ENCODE results near the gene PCSK7. TPM values are rescaled to one million over a fixed set of nuclear protein-coding genes. Genes with fewer than 3 reads are reported as not detected.

Gene PCSK7
- total RNA-seq, 1 experiment from 2014 or later, result 50.7 TPM

GRCh38 chr11:117182551-117182935 lies 49.3 kb downstream of the PCSK7 start:
- TF ChIP-seq, protein P1, sequence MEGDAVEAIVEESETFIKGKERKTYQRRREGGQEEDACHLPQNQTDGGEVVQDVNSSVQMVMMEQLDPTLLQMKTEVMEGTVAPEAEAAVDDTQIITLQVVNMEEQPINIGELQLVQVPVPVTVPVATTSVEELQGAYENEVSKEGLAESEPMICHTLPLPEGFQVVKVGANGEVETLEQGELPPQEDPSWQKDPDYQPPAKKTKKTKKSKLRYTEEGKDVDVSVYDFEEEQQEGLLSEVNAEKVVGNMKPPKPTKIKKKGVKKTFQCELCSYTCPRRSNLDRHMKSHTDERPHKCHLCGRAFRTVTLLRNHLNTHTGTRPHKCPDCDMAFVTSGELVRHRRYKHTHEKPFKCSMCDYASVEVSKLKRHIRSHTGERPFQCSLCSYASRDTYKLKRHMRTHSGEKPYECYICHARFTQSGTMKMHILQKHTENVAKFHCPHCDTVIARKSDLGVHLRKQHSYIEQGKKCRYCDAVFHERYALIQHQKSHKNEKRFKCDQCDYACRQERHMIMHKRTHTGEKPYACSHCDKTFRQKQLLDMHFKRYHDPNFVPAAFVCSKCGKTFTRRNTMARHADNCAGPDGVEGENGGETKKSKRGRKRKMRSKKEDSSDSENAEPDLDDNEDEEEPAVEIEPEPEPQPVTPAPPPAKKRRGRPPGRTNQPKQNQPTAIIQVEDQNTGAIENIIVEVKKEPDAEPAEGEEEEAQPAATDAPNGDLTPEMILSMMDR (conservative IDR thresholded peaks at IDR 0.05), result no peak
- Histone ChIP-seq H3K56ac (ENCODE audit: insufficient read length, low read depth, low read length) (no peak overlapping the region), H3K27ac (ENCODE audit: insufficient read length, low read depth, low read length) (no peak overlapping the region), H3K4ac (ENCODE audit: low read depth, low read length) (no peak overlapping the region), H3K18ac (ENCODE audit: insufficient read length, low read depth, low read length) (no peak overlapping the region), H3K79me2 (ENCODE audit: insufficient read depth, low read length) (no peaks in the 10 kb centered on the region), H3T11ph (ENCODE audit: low read length) (no peak overlapping the region), H2BK120ac (ENCODE audit: low read depth, low read length, poor library complexity, severe bottlenecking) (no peak overlapping the region), H3K23ac (ENCODE audit: insufficient read length, low read depth, low read length) (no peak overlapping the region), H4K20me1 (ENCODE audit: control insufficient read depth, insufficient read depth, insufficient read length) (no peaks in the 10 kb centered on the region), H2BK5ac (ENCODE audit: insufficient read length, low read length) (no peak overlapping the region), H2AFZ (ENCODE audit: low read length) (no peak overlapping the region), H3K23me2 (ENCODE audit: insufficient read length, low read depth, low read length, poor library complexity, severe bottlenecking) (peaks cover 14% of the 10 kb centered on the region), H3K14ac (ENCODE audit: insufficient read depth, low read length) (no peak overlapping the region), H3K4me2 (ENCODE audit: insufficient read depth, insufficient read length, low read length) (no peak overlapping the region), H2BK12ac (ENCODE audit: insufficient read length, low read depth, low read length) (no peak overlapping the region), H2BK20ac (ENCODE audit: low read depth, low read length, poor library complexity, severe bottlenecking) (no peak overlapping the region), H3K27me3 (ENCODE audit: insufficient read depth, low read length) (no peaks in the 10 kb centered on the region), H3K9me3 (ENCODE audit: control insufficient read depth, low read depth, low read length) (no peaks in the 10 kb centered on the region), H3K4me1 (ENCODE audit: insufficient read depth, low read length) (peaks cover 6% of the 10 kb centered on the region; the same call in 1 of the 2 replicates), H4K8ac (replicated peaks; ENCODE audit: insufficient read length, low read depth, low read length) (no peak overlapping the region), H4K91ac (ENCODE audit: insufficient read length, low read depth, low read length) (no peak overlapping the region), H3K9ac (ENCODE audit: extremely low read depth, insufficient read length, low read length) (no peak overlapping the region), H2AK5ac (ENCODE audit: insufficient read length, low read length) (no peak overlapping the region), H4K5ac (ENCODE audit: insufficient read length, low read depth, low read length) (no peak overlapping the region), H3K79me1 (ENCODE audit: insufficient read depth, low read depth, low read length, poor library complexity, severe bottlenecking) (no peaks in the 10 kb centered on the region), H2BK15ac (ENCODE audit: low read depth, low read length) (no peak overlapping the region)
- H3K27ac Mint-ChIP-seq, result no peak overlapping the region
- H3K4me3 Mint-ChIP-seq, result no peak overlapping the region; a peak in 1 of 5 replicates
- no CpG with 5 or more reads among the region's 10 CpGs for WGBS (ENCODE audit: extremely low coverage, insufficient read length, low lambda C conversion rate)
- peaks cover 0 to 16% (median 13%) of the 10 kb centered on the region in 3 experiments; a peak in 4 of 7 replicates for H3K36me3 Mint-ChIP-seq (ENCODE audit: insufficient read depth in 1 of 3, low read depth in 3 of 3)
- DNase-seq, result no peak
- no peaks in the 10 kb centered on the region for H3K9me3 Mint-ChIP-seq
- H3K27me3 Mint-ChIP-seq (ENCODE audit: low read depth), result peaks cover 4% of the 10 kb centered on the region; the same call in 1 of the 2 replicates
- H3K4me1 Mint-ChIP-seq, result peaks cover 21 to 27% of the 10 kb centered on the region in 2 experiments
